Measurements from ENCODE around the gene C10orf88.

C10orf88 gene

DNA sequence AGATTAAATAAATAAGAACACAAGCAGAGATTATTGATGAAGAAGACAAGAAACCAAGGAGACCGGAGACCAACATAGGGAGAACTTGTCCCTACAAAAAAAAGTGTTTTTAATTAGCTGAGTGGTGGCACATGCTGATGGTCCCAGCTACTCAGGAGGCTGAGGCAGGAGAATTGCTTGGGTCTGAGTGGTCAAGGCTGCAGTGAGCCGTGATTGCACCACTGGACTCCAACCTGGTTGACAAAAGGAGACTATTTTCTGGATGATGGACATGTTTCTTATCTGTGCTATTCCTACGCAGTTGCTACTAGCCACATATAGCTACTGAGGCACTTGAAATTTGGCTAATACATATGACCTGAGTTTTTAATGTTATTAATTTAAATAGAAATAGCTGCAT, 44.9 kb upstream of the C10orf88 start:
- Histone ChIP-seq H3K4me3 (ENCODE audit: low read length in 2 of 2) (no peak overlapping the region), H4K8ac (ENCODE audit: low read depth, low read length) (no peak overlapping the region), H3K18ac (ENCODE audit: low read length) (no peak overlapping the region), H3K4ac (ENCODE audit: low read length) (no peak overlapping the region), H3K23ac (ENCODE audit: low read depth, low read length, poor library complexity) (no peak overlapping the region), H3K4me2 (ENCODE audit: insufficient read depth, low read length, poor library complexity, severe bottlenecking) (no peak overlapping the region), H2BK12ac (ENCODE audit: low read length) (no peak overlapping the region), H2AK5ac (ENCODE audit: low read depth, low read length) (no peak overlapping the region), H3K27me3 (ENCODE audit: control insufficient read depth in 3 of 3, insufficient read depth in 3 of 3, low read depth in 1 of 3, low read length in 3 of 3) (no peaks in the 10 kb centered on the region), H3K14ac (ENCODE audit: low read length) (no peak overlapping the region), H2BK15ac (ENCODE audit: low read length) (no peak overlapping the region), H3K4me1 (ENCODE audit: control insufficient read depth in 2 of 2, insufficient read depth in 1 of 2, low read depth in 1 of 2, low read length in 2 of 2) (peaks cover 2 to 3% of the 10 kb centered on the region in 2 donors), H3K9ac (ENCODE audit: low read depth, low read length, poor library complexity) (no peak overlapping the region), H3K9me3 (replicated peaks in 1 of 2; ENCODE audit: control insufficient read depth in 2 of 2, insufficient read depth in 1 of 2, low read depth in 1 of 2, low read length in 2 of 2) (peaks cover 0 to 1% of the 10 kb centered on the region in 2 donors), H4K91ac (ENCODE audit: low read depth, low read length, poor library complexity) (no peak overlapping the region), H3K79me1 (ENCODE audit: low read depth, low read length) (no peaks in the 10 kb centered on the region), H2BK5ac (ENCODE audit: low read length) (no peak overlapping the region), H2AFZ (ENCODE audit: low read length) (no peak overlapping the region), H2BK120ac (ENCODE audit: low read depth, low read length) (no peak overlapping the region), H3K27ac (replicated peaks; ENCODE audit: low read length) (no peak overlapping the region), H3K36me3 (replicated peaks in 1 of 2; ENCODE audit: control insufficient read depth in 2 of 2, insufficient read depth in 2 of 2, low read length in 2 of 2) (peaks cover 7 to 34% of the 10 kb centered on the region in 2 donors)
- WGBS, 2 donors (ENCODE audit: extremely low coverage in 2 of 2, insufficient read length in 2 of 2, insufficient replicate concordance in 1 of 2): no CpG with 5 or more reads among the region's 3 CpGs
- DNase-seq (ENCODE audit: low spot score): no peak

DNA sequence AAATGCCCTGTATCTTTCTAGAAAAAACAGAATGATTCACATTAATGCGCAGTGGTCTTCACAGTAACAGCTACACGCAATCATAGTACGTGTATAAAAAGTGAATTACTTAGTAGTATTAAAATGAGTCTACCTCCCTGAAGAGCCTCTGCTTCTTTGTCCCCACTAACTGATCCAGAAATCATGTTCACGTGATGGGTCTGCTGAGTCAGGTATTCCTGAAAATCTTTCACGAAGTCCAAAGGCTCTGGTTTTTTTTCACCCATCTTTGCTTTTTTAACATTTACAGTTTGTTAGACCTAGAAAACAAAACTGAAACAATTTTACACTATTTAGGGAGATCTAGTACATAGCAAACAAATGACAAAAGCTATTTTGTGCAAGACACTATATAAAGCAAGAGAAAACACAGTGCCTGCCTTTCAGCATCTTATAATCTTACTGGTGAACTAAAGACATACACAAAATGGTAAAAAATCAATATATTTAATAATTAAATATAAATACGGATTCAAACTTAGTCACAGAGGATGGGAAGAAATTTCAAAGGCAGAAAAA, 44.4 kb upstream of the C10orf88 start:
- Histone ChIP-seq H2BK12ac (ENCODE audit: low read length) (no peak overlapping the region), H3K18ac (ENCODE audit: low read length) (no peak overlapping the region), H2BK120ac (ENCODE audit: low read depth, low read length) (no peak overlapping the region), H3K9ac (ENCODE audit: low read depth, low read length, poor library complexity) (no peak overlapping the region), H3K27ac (replicated peaks; ENCODE audit: low read length) (no peak overlapping the region), H3K4me1 (ENCODE audit: control insufficient read depth in 2 of 2, insufficient read depth in 1 of 2, low read depth in 1 of 2, low read length in 2 of 2) (peaks cover 2 to 3% of the 10 kb centered on the region in 2 donors), H2BK15ac (ENCODE audit: low read length) (no peak overlapping the region), H3K36me3 (replicated peaks in 1 of 2; ENCODE audit: control insufficient read depth in 2 of 2, insufficient read depth in 2 of 2, low read length in 2 of 2) (peaks cover 9 to 39% of the 10 kb centered on the region in 2 donors), H3K27me3 (ENCODE audit: control insufficient read depth in 3 of 3, insufficient read depth in 3 of 3, low read depth in 1 of 3, low read length in 3 of 3) (no peaks in the 10 kb centered on the region), H4K91ac (ENCODE audit: low read depth, low read length, poor library complexity) (no peak overlapping the region), H3K79me1 (ENCODE audit: low read depth, low read length) (no peaks in the 10 kb centered on the region), H2AFZ (ENCODE audit: low read length) (no peak overlapping the region), H3K23ac (ENCODE audit: low read depth, low read length, poor library complexity) (no peak overlapping the region), H2AK5ac (ENCODE audit: low read depth, low read length) (no peak overlapping the region), H3K4ac (ENCODE audit: low read length) (no peak overlapping the region), H2BK5ac (ENCODE audit: low read length) (no peak overlapping the region), H3K4me2 (ENCODE audit: insufficient read depth, low read length, poor library complexity, severe bottlenecking) (no peak overlapping the region), H3K9me3 (replicated peaks in 1 of 2; ENCODE audit: control insufficient read depth in 2 of 2, insufficient read depth in 1 of 2, low read depth in 1 of 2, low read length in 2 of 2) (peaks cover 0 to 3% of the 10 kb centered on the region in 2 donors), H4K8ac (ENCODE audit: low read depth, low read length) (no peak overlapping the region), H3K14ac (ENCODE audit: low read length) (no peak overlapping the region), H3K4me3 (ENCODE audit: low read length in 2 of 2) (no peak overlapping the region)
- no peak for DNase-seq (ENCODE audit: low spot score)
- no CpG with 5 or more reads among the region's 6 CpGs for WGBS, 2 donors (ENCODE audit: extremely low coverage in 2 of 2, insufficient read length in 2 of 2, insufficient replicate concordance in 1 of 2)

DNA sequence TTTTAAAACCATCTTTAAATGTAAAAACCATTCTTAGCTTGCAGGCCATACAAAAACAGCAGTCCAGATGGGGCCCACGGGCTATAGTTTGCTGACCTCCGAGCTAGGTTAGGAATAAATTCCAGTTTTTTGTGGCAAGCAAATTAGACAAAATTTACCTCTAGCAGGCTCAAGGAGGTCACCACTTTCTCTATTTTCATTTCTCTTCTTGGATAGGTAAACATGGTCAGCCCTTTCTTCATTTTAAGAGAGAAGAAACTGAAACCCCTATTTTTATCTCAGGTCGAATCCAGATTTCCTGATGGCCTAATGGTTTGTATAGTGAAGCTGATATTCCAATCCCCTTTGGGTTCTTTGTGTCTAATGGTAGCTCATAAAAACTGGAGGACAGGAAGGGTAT, 43.8 kb upstream of the C10orf88 start:
- H3K14ac ChIP-seq (ENCODE audit: low read length): no peak overlapping the region
- H3K9me3 ChIP-seq (replicated peaks in 1 of 2; ENCODE audit: control insufficient read depth in 2 of 2, insufficient read depth in 1 of 2, low read depth in 1 of 2, low read length in 2 of 2): peaks cover 0 to 3% of the 10 kb centered on the region in 2 donors
- no peak overlapping the region for H3K4ac ChIP-seq (ENCODE audit: low read length)
- H2BK120ac ChIP-seq (ENCODE audit: low read depth, low read length): no peak overlapping the region
- no peak overlapping the region for H2BK12ac ChIP-seq (ENCODE audit: low read length)
- H2AFZ ChIP-seq (ENCODE audit: low read length): no peak overlapping the region
- no peak overlapping the region for H3K23ac ChIP-seq (ENCODE audit: low read depth, low read length, poor library complexity)
- H4K8ac ChIP-seq (ENCODE audit: low read depth, low read length): no peak overlapping the region
- H3K79me1 ChIP-seq (ENCODE audit: low read depth, low read length): no peaks in the 10 kb centered on the region
- H4K91ac ChIP-seq (ENCODE audit: low read depth, low read length, poor library complexity): no peak overlapping the region
- no peaks in the 10 kb centered on the region for H3K27me3 ChIP-seq (ENCODE audit: control insufficient read depth in 3 of 3, insufficient read depth in 3 of 3, low read depth in 1 of 3, low read length in 3 of 3)
- no peak overlapping the region for H2AK5ac ChIP-seq (ENCODE audit: low read depth, low read length)
- H3K9ac ChIP-seq (ENCODE audit: low read depth, low read length, poor library complexity): no peak overlapping the region
- H3K4me2 ChIP-seq (ENCODE audit: insufficient read depth, low read length, poor library complexity, severe bottlenecking): no peak overlapping the region
- H3K27ac ChIP-seq (replicated peaks; ENCODE audit: low read length): no peak overlapping the region
- peaks cover 9 to 45% of the 10 kb centered on the region in 2 donors for H3K36me3 ChIP-seq (replicated peaks in 1 of 2; ENCODE audit: control insufficient read depth in 2 of 2, insufficient read depth in 2 of 2, low read length in 2 of 2)
- H2BK15ac ChIP-seq (ENCODE audit: low read length): no peak overlapping the region
- no peak overlapping the region for H3K18ac ChIP-seq (ENCODE audit: low read length)
- no peak overlapping the region for H3K4me3 ChIP-seq (ENCODE audit: low read length in 2 of 2)
- H3K4me1 ChIP-seq (ENCODE audit: control insufficient read depth in 2 of 2, insufficient read depth in 1 of 2, low read depth in 1 of 2, low read length in 2 of 2): peaks cover 2 to 3% of the 10 kb centered on the region in 2 donors
- WGBS, 2 donors (ENCODE audit: extremely low coverage in 2 of 2, insufficient read length in 2 of 2, insufficient replicate concordance in 1 of 2): no CpG with 5 or more reads among the region's 3 CpGs
- no peak overlapping the region for H2BK5ac ChIP-seq (ENCODE audit: low read length)
- no peak for DNase-seq (ENCODE audit: low spot score)

DNA sequence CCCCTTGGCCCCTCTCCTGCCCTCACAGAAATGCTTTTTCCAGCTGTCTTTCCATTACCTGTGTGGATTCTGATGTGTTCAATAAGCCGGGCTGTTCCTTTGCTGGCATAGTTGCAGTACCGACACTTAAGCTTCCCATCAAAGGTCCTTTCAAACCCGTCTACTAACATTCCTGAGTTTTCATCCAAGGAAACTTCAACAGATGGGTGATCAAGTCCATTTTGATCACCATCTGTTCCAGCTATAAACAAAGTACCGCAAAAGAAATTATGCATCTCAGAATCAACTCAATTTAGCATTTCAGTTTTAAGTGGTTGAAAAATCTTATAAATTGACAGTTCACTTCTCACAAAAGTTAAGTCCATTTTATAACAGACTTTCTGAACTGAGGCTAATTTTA, 41.9 kb upstream of the C10orf88 start:
- Histone ChIP-seq H3K4me1 (ENCODE audit: control insufficient read depth in 2 of 2, insufficient read depth in 1 of 2, low read depth in 1 of 2, low read length in 2 of 2) (peaks cover 2 to 3% of the 10 kb centered on the region in 2 donors), H3K79me1 (ENCODE audit: low read depth, low read length) (no peaks in the 10 kb centered on the region), H3K9me3 (replicated peaks in 1 of 2; ENCODE audit: control insufficient read depth in 2 of 2, insufficient read depth in 1 of 2, low read depth in 1 of 2, low read length in 2 of 2) (peaks cover 0 to 3% of the 10 kb centered on the region in 2 donors), H2BK5ac (ENCODE audit: low read length) (no peak overlapping the region), H3K4ac (ENCODE audit: low read length) (no peak overlapping the region), H3K27me3 (ENCODE audit: control insufficient read depth in 3 of 3, insufficient read depth in 3 of 3, low read depth in 1 of 3, low read length in 3 of 3) (no peaks in the 10 kb centered on the region), H3K36me3 (replicated peaks in 1 of 2; ENCODE audit: control insufficient read depth in 2 of 2, insufficient read depth in 2 of 2, low read length in 2 of 2) (peaks cover 9 to 58% of the 10 kb centered on the region in 2 donors), H3K9ac (ENCODE audit: low read depth, low read length, poor library complexity) (no peak overlapping the region), H2BK12ac (ENCODE audit: low read length) (no peak overlapping the region), H2BK15ac (ENCODE audit: low read length) (no peak overlapping the region), H3K23ac (ENCODE audit: low read depth, low read length, poor library complexity) (no peak overlapping the region), H3K14ac (ENCODE audit: low read length) (no peak overlapping the region), H3K27ac (replicated peaks; ENCODE audit: low read length) (no peak overlapping the region), H3K4me3 (ENCODE audit: low read length in 2 of 2) (no peak overlapping the region), H3K4me2 (ENCODE audit: insufficient read depth, low read length, poor library complexity, severe bottlenecking) (no peak overlapping the region), H3K18ac (ENCODE audit: low read length) (no peak overlapping the region), H4K91ac (ENCODE audit: low read depth, low read length, poor library complexity) (no peak overlapping the region), H2AFZ (ENCODE audit: low read length) (no peak overlapping the region), H2AK5ac (ENCODE audit: low read depth, low read length) (no peak overlapping the region), H4K8ac (ENCODE audit: low read depth, low read length) (no peak overlapping the region), H2BK120ac (ENCODE audit: low read depth, low read length) (no peak overlapping the region)
- WGBS, 2 donors (ENCODE audit: extremely low coverage in 2 of 2, insufficient read length in 2 of 2, insufficient replicate concordance in 1 of 2): no CpG with 5 or more reads among the region's 4 CpGs
- DNase-seq (ENCODE audit: low spot score): no peak
